Raji (cell line): ENCODE measurements around the gene GTF3C4.

Source experiments
- POLR2A ChIP-seq: IDR thresholded peaks from 2 replicates; pipeline ENCODE4 v1.6.1; 2011; ENCODE audit warnings: low read depth, low read length, control low read depth; ENCODE audit not compliant: insufficient read depth

GTF3C4 gene

GRCh38 chr9:132708769-132709430 is 38.6 kb downstream of the GTF3C4 start:
- no peak for TF ChIP-seq POLR2A

GRCh38 chr9:132710333-132710732 is 40.1 kb downstream of the GTF3C4 start:
- TF ChIP-seq POLR2A = no peak

- no peak for TF ChIP-seq POLR2A
Measured at GRCh38 chr9:132711846-132712245, 41.6 kb downstream of the GTF3C4 start.

GRCh38 chr9:132712753-132713152 is 42.5 kb downstream of the GTF3C4 start:
- no peak for TF ChIP-seq POLR2A

GRCh38 chr9:132716007-132716406 is 45.7 kb downstream of the GTF3C4 start:
- TF ChIP-seq POLR2A = no peak

GRCh38 chr9:132717326-132717945 is 47.2 kb downstream of the GTF3C4 start:
- no peak for TF ChIP-seq POLR2A

GRCh38 chr9:132721661-132722060 is 51.4 kb downstream of the GTF3C4 start:
- no peak for TF ChIP-seq POLR2A

GRCh38 chr9:132722564-132723065 is 52.4 kb downstream of the GTF3C4 start:
- no peak for TF ChIP-seq POLR2A

- TF ChIP-seq POLR2A = no peak
Measured at GRCh38 chr9:132723809-132724208, 53.5 kb downstream of the GTF3C4 start.

- TF ChIP-seq POLR2A = no peak
Measured at GRCh38 chr9:132725306-132725705, 55.0 kb downstream of the GTF3C4 start.

- no peak for TF ChIP-seq POLR2A
Measured at GRCh38 chr9:132726576-132727130, 56.4 kb downstream of the GTF3C4 start.

- TF ChIP-seq POLR2A = no peak
Measured at GRCh38 chr9:132728071-132728470, 57.8 kb downstream of the GTF3C4 start.

- no peak for TF ChIP-seq POLR2A
Measured at GRCh38 chr9:132728497-132728896, 58.2 kb downstream of the GTF3C4 start.

GRCh38 chr9:132729235-132729890 is 59.1 kb downstream of the GTF3C4 start:
- no peak for TF ChIP-seq POLR2A
